Liver (tissue), 9 donors: ENCODE measurements around the gene IKZF3. TPM values are rescaled to one million over a fixed set of nuclear protein-coding genes. Genes with fewer than 3 reads are reported as not detected.

Experiments
- DNase-seq: peaks from one replicate; pipeline ENCODE4 v3.0.0-alpha.2; 2017; ENCODE audit warnings: low spot score
- H3K27ac ChIP-seq, 2 donors: one replicate each; pipeline ENCODE4 v1.7.0; 2013; ENCODE audit warnings: inconsistent platforms in 2 of 2, low read length in 2 of 2, control low read depth in 1 of 2, low read depth in 1 of 2, mild to moderate bottlenecking in 1 of 2
- H3K27me3 ChIP-seq, 4 donors: one replicate each; pipeline versions ENCODE4 v1.6.1 to v1.7.0; 2013; ENCODE audit warnings: low read length in 3 of 4, inconsistent platforms in 1 of 4, mild to moderate bottlenecking in 1 of 4, moderate library complexity in 1 of 4; ENCODE audit not compliant: control insufficient read depth in 4 of 4, insufficient read depth in 4 of 4
- H3K36me3 ChIP-seq, 4 donors: one replicate each; pipeline versions ENCODE4 v1.6.1 to v1.7.0; 2013; ENCODE audit warnings: low read length in 3 of 4, mild to moderate bottlenecking in 3 of 4, low read depth in 1 of 4, moderate library complexity in 1 of 4; ENCODE audit not compliant: control insufficient read depth in 4 of 4, insufficient read depth in 3 of 4
- H3K4me1 ChIP-seq, 4 donors: one replicate each; pipeline versions ENCODE4 v1.6.1 to v1.7.0; 2013; ENCODE audit warnings: low read length in 3 of 4, mild to moderate bottlenecking in 3 of 4, moderate library complexity in 1 of 4; ENCODE audit not compliant: control insufficient read depth in 4 of 4, insufficient read depth in 4 of 4
- H3K4me3 ChIP-seq, 3 donors: one replicate each; pipeline versions ENCODE4 v1.6.1 to v1.7.0; 2013; ENCODE audit warnings: low read length in 3 of 3, control low read depth in 1 of 3, low read depth in 1 of 3, mild to moderate bottlenecking in 1 of 3
- H3K9ac ChIP-seq, 2 donors: one replicate each; pipeline ENCODE4 v1.7.0; 2013; ENCODE audit warnings: low read length in 2 of 2, mild to moderate bottlenecking in 2 of 2, moderate library complexity in 2 of 2, control low read depth in 1 of 2, low read depth in 1 of 2
- H3K9me3 ChIP-seq, 4 donors: one replicate each; pipeline versions ENCODE4 v1.6.1 to v1.7.0; 2013; ENCODE audit warnings: low read length in 3 of 4; ENCODE audit not compliant: control insufficient read depth in 4 of 4
- FOXA2 ChIP-seq: IDR thresholded peaks from 2 replicates; pipeline ENCODE4 v1.6.1; 2016; ENCODE audit warnings: antibody characterized with exemption
- GABPA ChIP-seq, 2 donors: IDR thresholded peaks in 1 of 2; conservative IDR thresholded peaks in 1 of 2; 2 replicates each; pipeline ENCODE4 v1.6.1; 2016; ENCODE audit warnings: antibody characterized with exemption in 2 of 2, mild to moderate bottlenecking in 1 of 2, moderate library complexity in 1 of 2
- HNF4G ChIP-seq: IDR thresholded peaks from 2 replicates; pipeline ENCODE4 v1.6.1; 2016; ENCODE audit warnings: antibody characterized with exemption
- NR2F2 ChIP-seq: IDR thresholded peaks from 2 replicates; pipeline ENCODE4 v1.6.1; 2016; ENCODE audit warnings: antibody characterized with exemption
- RXRA ChIP-seq, 2 donors: IDR thresholded peaks; 2 replicates each; pipeline ENCODE4 v1.6.1; 2017 to 2018; ENCODE audit warnings: antibody characterized with exemption in 2 of 2, mild to moderate bottlenecking in 1 of 2
- SP1 ChIP-seq: IDR thresholded peaks from 2 replicates; pipeline ENCODE4 v1.6.1; 2018; ENCODE audit warnings: antibody characterized with exemption, mild to moderate bottlenecking
- TAF1 ChIP-seq: conservative IDR thresholded peaks from 2 replicates; pipeline ENCODE4 v1.6.1; 2016; ENCODE audit warnings: antibody characterized with exemption, mild to moderate bottlenecking
- WGBS: extraction: QIAGEN DNeasy Blood & Tissue Kit; methylation state at CpG from one replicate; pipeline ENCODE4 v1.1.7; 2013; 5-methylcytosine and 5-hydroxymethylcytosine counted together
- polyA plus RNA-seq, 2 donors: library from polyadenylated mRNA; stranded (reverse) in 1 of 2; unstranded in 1 of 2; fragments of 200-250 nt in 1 of 2; fragments of >200 nt in 1 of 2; fragmentation: Nextera tagmentation in 1 of 2; extraction: Ambion mirVana in 1 of 2; gene quantifications; one replicate each; pipeline versions ENCODE4 v1.2.1 to v1.2.3, GENCODE V29; 2013 to 2015
- total RNA-seq, 2 donors: library from RNA; depleted of rRNA; stranded (reverse); fragments of >200 nt; gene quantifications; one replicate each; pipeline ENCODE4 v1.2.3, GENCODE V29; 2014
- TF ChIP-seq, protein P1 (sequence below): IDR thresholded peaks from 2 replicates; pipeline ENCODE4 v1.6.1; 2016; ENCODE audit warnings: antibody characterized with exemption
- TF ChIP-seq, protein P2 (sequence below): IDR thresholded peaks from 2 replicates; pipeline ENCODE4 v1.6.1; 2016; ENCODE audit warnings: antibody characterized with exemption, mild to moderate bottlenecking
- TF ChIP-seq, protein P3 (sequence below): IDR thresholded peaks from 2 replicates; pipeline ENCODE4 v1.6.1; 2016; ENCODE audit warnings: antibody characterized with exemption
- TF ChIP-seq, protein P4 (sequence below): IDR thresholded peaks from 2 replicates; pipeline ENCODE4 v1.6.1; 2016; ENCODE audit warnings: antibody characterized with exemption
- TF ChIP-seq, protein P5 (sequence below): fragments of 150-350 bp; IDR thresholded peaks from 2 replicates; pipeline ENCODE4 v1.5.1; 2017; ENCODE audit warnings: improper control_type of control experiment, low read depth, low read length; ENCODE audit not compliant: missing input control
- donor health status: healthy.
- donor health status: healthy.
- donor health status: healthy.
- donor health status: healthy.
- donor health status: healthy.

Gene IKZF3
- total and polyA plus RNA-seq, 4 donors = 0.32 to 2.3 (median 0.83) TPM

DNA sequence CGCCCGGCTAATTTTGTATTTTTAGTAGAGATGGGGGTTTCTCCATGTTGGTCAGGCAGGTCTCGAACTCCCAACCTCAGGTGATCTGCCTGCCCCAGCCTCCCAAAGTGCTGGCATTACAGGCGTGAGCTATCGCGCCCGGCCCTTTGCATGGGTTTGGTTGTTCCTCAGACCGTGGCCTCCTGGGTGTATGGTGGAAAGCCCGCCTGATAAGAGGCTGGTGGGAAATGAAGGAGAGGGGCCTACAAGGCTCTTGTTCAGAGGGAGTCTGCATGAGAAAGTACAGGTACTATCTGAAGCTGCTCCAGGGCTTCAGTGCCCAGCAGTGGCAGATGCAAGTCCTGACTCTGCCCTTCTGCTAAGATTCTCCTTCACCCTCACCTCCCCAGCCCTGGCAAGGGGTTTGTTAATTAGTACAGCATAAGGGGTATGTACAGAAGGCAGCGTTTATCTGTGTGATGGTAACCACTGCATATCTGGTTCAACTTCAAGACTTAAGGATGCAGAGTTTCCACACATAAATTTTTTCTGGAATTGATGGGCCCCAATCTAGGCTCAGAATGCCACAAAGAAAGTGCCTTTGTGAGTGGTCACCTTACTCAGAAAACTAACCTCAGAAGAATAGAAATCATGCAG lies 102.1 kb downstream of the IKZF3 start:
- Histone ChIP-seq H3K4me1 (peaks cover 0 to 2% (median 0%) of the 10 kb centered on the region in 4 donors), H3K4me3 (no peak overlapping the region), H3K27ac (no peak overlapping the region), H3K36me3 (no peaks in the 10 kb centered on the region), H3K9me3 (no peaks in the 10 kb centered on the region), H3K9ac (no peak overlapping the region), H3K27me3 (no peaks in the 10 kb centered on the region)
- WGBS = 94% methylated on average over 10 of the region's 10 CpGs
- DNase-seq = no peak
- TF ChIP-seq HNF4G (no peak), FOXA2 (no peak), RXRA (IDR thresholded peaks at IDR 0.05) (no peak), TAF1 (no peak)
- TF ChIP-seq, protein P1, sequence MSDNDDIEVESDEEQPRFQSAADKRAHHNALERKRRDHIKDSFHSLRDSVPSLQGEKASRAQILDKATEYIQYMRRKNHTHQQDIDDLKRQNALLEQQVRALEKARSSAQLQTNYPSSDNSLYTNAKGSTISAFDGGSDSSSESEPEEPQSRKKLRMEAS = no peak
- TF ChIP-seq, protein P2, sequence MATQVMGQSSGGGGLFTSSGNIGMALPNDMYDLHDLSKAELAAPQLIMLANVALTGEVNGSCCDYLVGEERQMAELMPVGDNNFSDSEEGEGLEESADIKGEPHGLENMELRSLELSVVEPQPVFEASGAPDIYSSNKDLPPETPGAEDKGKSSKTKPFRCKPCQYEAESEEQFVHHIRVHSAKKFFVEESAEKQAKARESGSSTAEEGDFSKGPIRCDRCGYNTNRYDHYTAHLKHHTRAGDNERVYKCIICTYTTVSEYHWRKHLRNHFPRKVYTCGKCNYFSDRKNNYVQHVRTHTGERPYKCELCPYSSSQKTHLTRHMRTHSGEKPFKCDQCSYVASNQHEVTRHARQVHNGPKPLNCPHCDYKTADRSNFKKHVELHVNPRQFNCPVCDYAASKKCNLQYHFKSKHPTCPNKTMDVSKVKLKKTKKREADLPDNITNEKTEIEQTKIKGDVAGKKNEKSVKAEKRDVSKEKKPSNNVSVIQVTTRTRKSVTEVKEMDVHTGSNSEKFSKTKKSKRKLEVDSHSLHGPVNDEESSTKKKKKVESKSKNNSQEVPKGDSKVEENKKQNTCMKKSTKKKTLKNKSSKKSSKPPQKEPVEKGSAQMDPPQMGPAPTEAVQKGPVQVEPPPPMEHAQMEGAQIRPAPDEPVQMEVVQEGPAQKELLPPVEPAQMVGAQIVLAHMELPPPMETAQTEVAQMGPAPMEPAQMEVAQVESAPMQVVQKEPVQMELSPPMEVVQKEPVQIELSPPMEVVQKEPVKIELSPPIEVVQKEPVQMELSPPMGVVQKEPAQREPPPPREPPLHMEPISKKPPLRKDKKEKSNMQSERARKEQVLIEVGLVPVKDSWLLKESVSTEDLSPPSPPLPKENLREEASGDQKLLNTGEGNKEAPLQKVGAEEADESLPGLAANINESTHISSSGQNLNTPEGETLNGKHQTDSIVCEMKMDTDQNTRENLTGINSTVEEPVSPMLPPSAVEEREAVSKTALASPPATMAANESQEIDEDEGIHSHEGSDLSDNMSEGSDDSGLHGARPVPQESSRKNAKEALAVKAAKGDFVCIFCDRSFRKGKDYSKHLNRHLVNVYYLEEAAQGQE = no peak
- TF ChIP-seq, protein P3, sequence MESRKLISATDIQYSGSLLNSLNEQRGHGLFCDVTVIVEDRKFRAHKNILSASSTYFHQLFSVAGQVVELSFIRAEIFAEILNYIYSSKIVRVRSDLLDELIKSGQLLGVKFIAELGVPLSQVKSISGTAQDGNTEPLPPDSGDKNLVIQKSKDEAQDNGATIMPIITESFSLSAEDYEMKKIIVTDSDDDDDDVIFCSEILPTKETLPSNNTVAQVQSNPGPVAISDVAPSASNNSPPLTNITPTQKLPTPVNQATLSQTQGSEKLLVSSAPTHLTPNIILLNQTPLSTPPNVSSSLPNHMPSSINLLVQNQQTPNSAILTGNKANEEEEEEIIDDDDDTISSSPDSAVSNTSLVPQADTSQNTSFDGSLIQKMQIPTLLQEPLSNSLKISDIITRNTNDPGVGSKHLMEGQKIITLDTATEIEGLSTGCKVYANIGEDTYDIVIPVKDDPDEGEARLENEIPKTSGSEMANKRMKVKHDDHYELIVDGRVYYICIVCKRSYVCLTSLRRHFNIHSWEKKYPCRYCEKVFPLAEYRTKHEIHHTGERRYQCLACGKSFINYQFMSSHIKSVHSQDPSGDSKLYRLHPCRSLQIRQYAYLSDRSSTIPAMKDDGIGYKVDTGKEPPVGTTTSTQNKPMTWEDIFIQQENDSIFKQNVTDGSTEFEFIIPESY = no peak

DNA sequence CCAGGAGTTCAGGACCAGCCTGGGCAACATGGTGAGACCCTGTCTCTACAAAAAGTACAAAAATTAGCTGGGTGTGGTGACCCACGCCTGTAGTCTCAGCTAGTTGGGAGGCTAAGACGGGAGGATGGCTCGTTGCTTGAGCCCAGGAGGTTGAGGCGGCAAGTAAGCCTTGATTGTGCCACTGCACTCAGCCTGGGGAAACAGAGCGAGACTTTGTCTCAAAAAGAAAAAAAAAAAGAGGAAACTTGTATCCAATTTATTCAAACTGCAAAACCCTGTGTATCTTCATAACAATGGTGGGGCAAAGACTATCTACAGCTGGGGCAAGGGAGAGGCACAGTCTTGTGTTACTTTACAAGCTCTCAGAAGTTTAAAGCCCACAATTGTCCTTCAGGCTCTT lies 104.9 kb downstream of the IKZF3 start:
- H3K4me1 ChIP-seq = peaks cover 0 to 5% (median 3%) of the 10 kb centered on the region in 4 donors
- no peak overlapping the region for H3K9ac ChIP-seq
- no peak overlapping the region for H3K4me3 ChIP-seq
- WGBS = 89% methylated on average over 5 of the region's 5 CpGs
- H3K9me3 ChIP-seq = no peaks in the 10 kb centered on the region
- no peak overlapping the region for H3K27ac ChIP-seq
- no peaks in the 10 kb centered on the region for H3K36me3 ChIP-seq
- DNase-seq = no peak
- TF ChIP-seq RXRA (IDR thresholded peaks at IDR 0.05) (no peak), TAF1 (no peak), NR2F2 (no peak), FOXA2 (no peak), HNF4G (no peak), GABPA (IDR thresholded peaks at IDR 0.05 in 1 of 2, conservative IDR thresholded peaks at IDR 0.05 in 1 of 2) (no peak), SP1 (no peak)
- TF ChIP-seq, protein P4, sequence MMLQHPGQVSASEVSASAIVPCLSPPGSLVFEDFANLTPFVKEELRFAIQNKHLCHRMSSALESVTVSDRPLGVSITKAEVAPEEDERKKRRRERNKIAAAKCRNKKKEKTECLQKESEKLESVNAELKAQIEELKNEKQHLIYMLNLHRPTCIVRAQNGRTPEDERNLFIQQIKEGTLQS = no peak
- TF ChIP-seq, protein P5, sequence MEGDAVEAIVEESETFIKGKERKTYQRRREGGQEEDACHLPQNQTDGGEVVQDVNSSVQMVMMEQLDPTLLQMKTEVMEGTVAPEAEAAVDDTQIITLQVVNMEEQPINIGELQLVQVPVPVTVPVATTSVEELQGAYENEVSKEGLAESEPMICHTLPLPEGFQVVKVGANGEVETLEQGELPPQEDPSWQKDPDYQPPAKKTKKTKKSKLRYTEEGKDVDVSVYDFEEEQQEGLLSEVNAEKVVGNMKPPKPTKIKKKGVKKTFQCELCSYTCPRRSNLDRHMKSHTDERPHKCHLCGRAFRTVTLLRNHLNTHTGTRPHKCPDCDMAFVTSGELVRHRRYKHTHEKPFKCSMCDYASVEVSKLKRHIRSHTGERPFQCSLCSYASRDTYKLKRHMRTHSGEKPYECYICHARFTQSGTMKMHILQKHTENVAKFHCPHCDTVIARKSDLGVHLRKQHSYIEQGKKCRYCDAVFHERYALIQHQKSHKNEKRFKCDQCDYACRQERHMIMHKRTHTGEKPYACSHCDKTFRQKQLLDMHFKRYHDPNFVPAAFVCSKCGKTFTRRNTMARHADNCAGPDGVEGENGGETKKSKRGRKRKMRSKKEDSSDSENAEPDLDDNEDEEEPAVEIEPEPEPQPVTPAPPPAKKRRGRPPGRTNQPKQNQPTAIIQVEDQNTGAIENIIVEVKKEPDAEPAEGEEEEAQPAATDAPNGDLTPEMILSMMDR = no peak
- TF ChIP-seq, protein P3 = no peak
- TF ChIP-seq, protein P2 = no peak
- H3K27me3 ChIP-seq = no peaks in the 10 kb centered on the region
